ENCODE results near the gene TRIP6.

The TRIP6 gene

GRCh38 chr7:100888988-100889750 lies 22.0 kb downstream of the TRIP6 start, which contains the start of gene UFSP1 (continued):
- TF ChIP-seq PRDM10 (tag by site-specific recombination; IDR thresholded peaks at IDR 0.05) (no peak), REST (tag by site-specific recombination; IDR thresholded peaks at IDR 0.05) (peak; percentile 58), ZNF549 (tag by site-specific recombination; IDR thresholded peaks at IDR 0.05) (no peak), PATZ1 (tag by site-specific recombination; IDR thresholded peaks at IDR 0.05) (peak; percentile 84), ZNF560 (tag by site-specific recombination; IDR thresholded peaks at IDR 0.05; ENCODE audit: borderline replicate concordance) (no peak), ZNF302 (tag by site-specific recombination; IDR thresholded peaks at IDR 0.05; ENCODE audit: low read depth) (no peak), ZSCAN30 (tag by site-specific recombination; IDR thresholded peaks at IDR 0.05) (peak; percentile 35; the same call in 1 of the 2 replicates), ZNF221 (tag by site-specific recombination; IDR thresholded peaks at IDR 0.05; ENCODE audit: borderline replicate concordance) (no peak), ZNF677 (tag by site-specific recombination; IDR thresholded peaks at IDR 0.05) (no peak), ZBTB44 (tag by site-specific recombination; IDR thresholded peaks at IDR 0.05) (no peak), TCF7L2 (IDR thresholded peaks at IDR 0.05; ENCODE audit: borderline replicate concordance, low read depth, low read length) (no peak), ZNF449 (tag by site-specific recombination; IDR thresholded peaks at IDR 0.05) (no peak), ZBTB6 (tag by site-specific recombination; IDR thresholded peaks at IDR 0.05) (peak; percentile 59; the same call in 1 of the 2 replicates), ZNF561 (tag by site-specific recombination; IDR thresholded peaks at IDR 0.05; ENCODE audit: borderline replicate concordance) (no peak), ZNF132 (tag by site-specific recombination; IDR thresholded peaks at IDR 0.05; ENCODE audit: borderline replicate concordance) (no peak), ZNF585B (tag by site-specific recombination; IDR thresholded peaks at IDR 0.05) (no peak; the same call in 1 of the 2 replicates), ZNF266 (tag by site-specific recombination; IDR thresholded peaks at IDR 0.05; ENCODE audit: low read depth) (peak; percentile 29; the same call in 1 of the 2 replicates), ZNF776 (tag by site-specific recombination; IDR thresholded peaks at IDR 0.05; ENCODE audit: borderline replicate concordance) (no peak), KLF17 (tag by site-specific recombination; IDR thresholded peaks at IDR 0.05) (peak; percentile 43; the same call in 1 of the 2 replicates), ZNF223 (tag by site-specific recombination; IDR thresholded peaks at IDR 0.05) (no peak), ZSCAN23 (tag by site-specific recombination; IDR thresholded peaks at IDR 0.05) (peak; percentile 86), ZNF174 (tag by site-specific recombination; IDR thresholded peaks at IDR 0.05) (no peak), ZNF19 (tag by site-specific recombination; IDR thresholded peaks at IDR 0.05; ENCODE audit: low read depth) (no peak)
